SK-N-SH treated with all-trans-retinoic acid at 6 μM for 48 hours (cell line): ENCODE results near the gene ARHGAP1.

Experiments used
- ESRRG ChIP-seq: fragments of 250-450 bp; sonication (Bioruptor Pico); IDR thresholded peaks from 2 replicates; pipeline ENCODE4 v1.6.1; 2021; ENCODE audit warnings: mild to moderate bottlenecking
- TF ChIP-seq, protein P1 (sequence below): fragments of 250-450 bp; sonication (Bioruptor Pico); IDR thresholded peaks from 2 replicates; pipeline ENCODE4 v1.8.0; 2020; ENCODE audit warnings: mild to moderate bottlenecking, moderate library complexity, borderline replicate concordance

DNA sequence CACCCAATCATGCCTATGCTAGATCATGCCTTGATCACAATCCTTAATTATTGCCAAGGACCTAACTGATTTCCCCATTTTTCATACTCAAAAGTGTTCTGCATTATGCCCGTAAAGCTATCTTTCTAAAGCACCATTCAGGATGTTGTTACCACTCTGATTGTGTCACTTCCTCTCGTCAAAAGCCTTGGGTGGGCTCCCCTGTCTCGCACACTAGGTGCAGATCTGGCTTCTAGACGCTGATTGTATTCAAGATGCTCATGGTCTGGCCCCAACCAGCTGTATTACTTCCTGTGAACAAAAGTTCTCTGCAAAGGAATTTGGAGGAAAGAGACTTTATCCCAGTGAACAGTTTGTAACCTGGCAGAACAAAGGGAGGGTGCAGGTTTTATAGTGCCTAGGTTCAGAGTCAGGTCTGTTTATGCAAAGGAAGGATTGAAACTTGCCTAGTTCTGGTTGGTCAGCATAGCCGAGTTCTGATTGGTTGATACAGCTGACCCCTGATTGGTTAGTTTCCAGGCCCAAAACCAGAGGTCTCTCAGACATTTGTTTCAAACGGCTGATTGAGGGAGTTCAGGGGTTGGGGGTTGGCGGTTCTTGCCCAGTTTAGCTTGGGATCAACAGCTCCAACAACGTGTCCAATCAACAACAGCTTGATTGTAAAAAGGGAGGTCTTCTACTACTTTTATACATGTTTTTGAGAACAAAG, 57.6 kb downstream of the ARHGAP1 start:
- TF ChIP-seq ESRRG (CRISPR knock-in tag), result no peak
- TF ChIP-seq, protein P1, sequence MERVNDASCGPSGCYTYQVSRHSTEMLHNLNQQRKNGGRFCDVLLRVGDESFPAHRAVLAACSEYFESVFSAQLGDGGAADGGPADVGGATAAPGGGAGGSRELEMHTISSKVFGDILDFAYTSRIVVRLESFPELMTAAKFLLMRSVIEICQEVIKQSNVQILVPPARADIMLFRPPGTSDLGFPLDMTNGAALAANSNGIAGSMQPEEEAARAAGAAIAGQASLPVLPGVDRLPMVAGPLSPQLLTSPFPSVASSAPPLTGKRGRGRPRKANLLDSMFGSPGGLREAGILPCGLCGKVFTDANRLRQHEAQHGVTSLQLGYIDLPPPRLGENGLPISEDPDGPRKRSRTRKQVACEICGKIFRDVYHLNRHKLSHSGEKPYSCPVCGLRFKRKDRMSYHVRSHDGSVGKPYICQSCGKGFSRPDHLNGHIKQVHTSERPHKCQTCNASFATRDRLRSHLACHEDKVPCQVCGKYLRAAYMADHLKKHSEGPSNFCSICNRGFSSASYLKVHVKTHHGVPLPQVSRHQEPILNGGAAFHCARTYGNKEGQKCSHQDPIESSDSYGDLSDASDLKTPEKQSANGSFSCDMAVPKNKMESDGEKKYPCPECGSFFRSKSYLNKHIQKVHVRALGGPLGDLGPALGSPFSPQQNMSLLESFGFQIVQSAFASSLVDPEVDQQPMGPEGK (CRISPR knock-in tag), result no peak
